Muscle layer of colon (tissue), 2 donors: ENCODE measurements around the gene HOXC13.

Experiments used
- H3K27ac ChIP-seq: one replicate; pipeline ENCODE4 v1.7.0; 2013; ENCODE audit warnings: low read depth, mild to moderate bottlenecking, low read length, moderate library complexity
- H3K27me3 ChIP-seq, 2 donors: one replicate each; pipeline ENCODE4 v1.7.0; 2013; ENCODE audit warnings: low read length in 2 of 2, mild to moderate bottlenecking in 2 of 2; ENCODE audit not compliant: insufficient read depth in 2 of 2, control insufficient read depth in 1 of 2
- H3K36me3 ChIP-seq: one replicate; pipeline ENCODE4 v1.7.0; 2013; ENCODE audit warnings: mild to moderate bottlenecking, low read length; ENCODE audit not compliant: insufficient read depth
- H3K4me1 ChIP-seq: one replicate; pipeline ENCODE4 v1.7.0; 2013; ENCODE audit warnings: mild to moderate bottlenecking, low read length; ENCODE audit not compliant: insufficient read depth
- H3K4me3 ChIP-seq, 2 donors: one replicate each; pipeline ENCODE4 v1.7.0; 2013; ENCODE audit warnings: low read length in 2 of 2, low read depth in 1 of 2, mild to moderate bottlenecking in 1 of 2, moderate library complexity in 1 of 2
- H3K9ac ChIP-seq: one replicate; pipeline ENCODE4 v1.7.0; 2013; ENCODE audit warnings: low read length
- H3K9me3 ChIP-seq: one replicate; pipeline ENCODE4 v1.7.0; 2013; ENCODE audit warnings: mild to moderate bottlenecking, low read length
- donor health status: abdominal sarcoma.
- donor health status: Adenocarcinoma of cecum.

Gene HOXC13

GRCh38 chr12:53938326-53939140 lies at the start of gene HOXC13:
Gene HOXC13 (plus strand): TSS chr12:53938831. CDS start chr12:53938907, 76 bp downstream.
- Histone ChIP-seq H3K4me1 (peaks cover 10% of the 10 kb centered on the region), H3K36me3 (no peaks in the 10 kb centered on the region), H3K4me3 (no peak within 1 kb of the TSS), H3K27me3 (peaks cover 92 to 98% of the 10 kb centered on the region in 2 donors), H3K27ac (no peak within 1 kb of the TSS), H3K9me3 (no peaks in the 10 kb centered on the region), H3K9ac (no peak within 1 kb of the TSS)

- Histone ChIP-seq H3K27me3 (peaks cover 6% of the 10 kb centered on the region in 2 donors), H3K4me3 (no peak overlapping the region), H3K4me1 (no peaks in the 10 kb centered on the region), H3K9ac (no peak overlapping the region), H3K27ac (no peak overlapping the region), H3K36me3 (no peaks in the 10 kb centered on the region), H3K9me3 (no peaks in the 10 kb centered on the region)
These were observed 48.5 kb upstream of the HOXC13 start for GRCh38 chr12:53890081-53890480.

GRCh38 chr12:53892762-53893395 lies 45.8 kb upstream of the HOXC13 start:
- H3K9me3 ChIP-seq: no peaks in the 10 kb centered on the region
- no peaks in the 10 kb centered on the region for H3K36me3 ChIP-seq
- H3K27me3 ChIP-seq: peaks cover 11 to 16% of the 10 kb centered on the region in 2 donors
- no peak overlapping the region for H3K27ac ChIP-seq
- no peak overlapping the region for H3K4me3 ChIP-seq
- H3K9ac ChIP-seq: no peak overlapping the region
- no peaks in the 10 kb centered on the region for H3K4me1 ChIP-seq

GRCh38 chr12:53899230-53899629 lies 39.4 kb upstream of the HOXC13 start:
- Histone ChIP-seq H3K27ac (no peak overlapping the region), H3K4me3 (no peak overlapping the region), H3K27me3 (peaks cover 5 to 21% of the 10 kb centered on the region in 2 donors), H3K36me3 (no peaks in the 10 kb centered on the region), H3K4me1 (no peaks in the 10 kb centered on the region), H3K9ac (no peak overlapping the region), H3K9me3 (no peaks in the 10 kb centered on the region)

GRCh38 chr12:53907103-53907502 lies 31.5 kb upstream of the HOXC13 start:
- H3K9me3 ChIP-seq: no peaks in the 10 kb centered on the region
- no peaks in the 10 kb centered on the region for H3K4me1 ChIP-seq
- H3K9ac ChIP-seq: no peak overlapping the region
- H3K27ac ChIP-seq: no peak overlapping the region
- peaks cover 6 to 10% of the 10 kb centered on the region in 2 donors for H3K27me3 ChIP-seq
- no peak overlapping the region for H3K4me3 ChIP-seq
- H3K36me3 ChIP-seq: no peaks in the 10 kb centered on the region

- peaks cover 16 to 26% of the 10 kb centered on the region in 2 donors for H3K27me3 ChIP-seq
These were observed 21.6 kb upstream of the HOXC13 start for GRCh38 chr12:53916788-53917655.

GRCh38 chr12:53924521-53925405 lies 13.9 kb upstream of the HOXC13 start:
- H3K27ac ChIP-seq: no peak overlapping the region
- peaks cover 57 to 61% of the 10 kb centered on the region in 2 donors for H3K27me3 ChIP-seq
- H3K4me1 ChIP-seq: no peaks in the 10 kb centered on the region
- no peaks in the 10 kb centered on the region for H3K9me3 ChIP-seq
- H3K9ac ChIP-seq: no peak overlapping the region
- H3K36me3 ChIP-seq: no peaks in the 10 kb centered on the region
- no peak overlapping the region for H3K4me3 ChIP-seq

More at GRCh38 chr12:53916788-53917655, 21.6 kb upstream of the HOXC13 start:
- Histone ChIP-seq H3K27ac (no peak overlapping the region), H3K36me3 (no peaks in the 10 kb centered on the region), H3K4me1 (no peaks in the 10 kb centered on the region), H3K9me3 (no peaks in the 10 kb centered on the region), H3K4me3 (no peak overlapping the region), H3K9ac (no peak overlapping the region)

- no peak overlapping the region for H3K9ac ChIP-seq
- H3K4me3 ChIP-seq: no peak overlapping the region
- H3K27me3 ChIP-seq: peaks cover 78 to 80% of the 10 kb centered on the region in 2 donors
- no peaks in the 10 kb centered on the region for H3K4me1 ChIP-seq
- no peaks in the 10 kb centered on the region for H3K9me3 ChIP-seq
- H3K36me3 ChIP-seq: no peaks in the 10 kb centered on the region
- no peak overlapping the region for H3K27ac ChIP-seq
These were observed 11.2 kb upstream of the HOXC13 start for GRCh38 chr12:53927220-53928029.

GRCh38 chr12:53928054-53928835 lies 10.4 kb upstream of the HOXC13 start:
- H3K27ac ChIP-seq: no peak overlapping the region
- H3K9me3 ChIP-seq: no peaks in the 10 kb centered on the region
- no peak overlapping the region for H3K9ac ChIP-seq
- no peaks in the 10 kb centered on the region for H3K36me3 ChIP-seq
- no peaks in the 10 kb centered on the region for H3K4me1 ChIP-seq
- H3K4me3 ChIP-seq: no peak overlapping the region
- peaks cover 80 to 88% of the 10 kb centered on the region in 2 donors for H3K27me3 ChIP-seq
